GM18861 (cell line): Measurements from ENCODE around the gene NLK.

ENCODE experiments used
- ATAC-seq: cut with Tn5 transposase; IDR thresholded peaks from one replicate; pipeline ENCODE4 v1.9.1; 2021; ENCODE audit not compliant: unreplicated experiment

NLK gene

DNA sequence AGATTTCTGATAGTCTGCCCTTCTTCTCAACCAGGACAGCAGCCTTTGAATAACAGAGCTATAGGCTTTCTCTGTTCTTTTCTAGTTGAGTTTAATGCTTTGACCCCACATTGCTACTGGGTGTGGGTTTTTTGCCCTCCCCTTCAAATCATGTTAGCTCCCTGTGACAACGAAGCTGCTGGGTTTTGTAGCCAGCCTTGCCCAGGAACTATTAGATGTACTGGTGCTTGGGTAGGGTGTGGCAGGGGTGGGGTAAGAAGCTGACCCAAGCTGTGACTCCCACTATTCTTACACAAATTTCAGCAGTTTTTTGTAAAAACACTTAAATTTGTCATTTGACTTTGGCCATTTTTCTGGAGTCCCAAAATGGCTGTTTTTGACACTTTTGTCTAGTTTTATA lies 69.7 kb downstream of the NLK start:
- ATAC-seq: no peak

- ATAC-seq: no peak
Measured at GRCh38 chr17:28112606-28113005, 70.1 kb downstream of the NLK start.

GRCh38 chr17:28113269-28113668 lies 70.8 kb downstream of the NLK start:
- no peak for ATAC-seq

GRCh38 chr17:28115046-28115445 lies 72.6 kb downstream of the NLK start:
- ATAC-seq: no peak

DNA sequence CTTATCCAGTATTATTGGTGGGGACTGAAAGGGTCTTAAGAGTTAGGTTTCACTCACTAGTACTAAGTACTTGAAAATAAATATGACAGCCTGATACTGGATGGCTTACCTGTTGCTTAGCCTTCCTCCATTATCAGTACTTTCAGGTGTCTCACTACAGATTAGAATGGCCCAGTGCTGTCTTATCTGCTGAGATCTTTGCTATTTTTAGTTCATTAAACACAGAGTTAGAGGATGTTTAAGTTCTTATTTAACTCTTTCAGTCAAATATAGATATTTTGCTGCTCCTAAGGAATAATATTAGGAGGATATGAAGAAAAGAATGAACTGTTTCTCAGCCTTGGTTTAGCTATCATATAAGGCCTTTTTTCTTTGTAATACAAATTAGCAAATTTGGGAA lies 74.8 kb downstream of the NLK start:
- ATAC-seq: no peak

- ATAC-seq: no peak
Measured at GRCh38 chr17:28118362-28118761, 75.9 kb downstream of the NLK start.

- no peak for ATAC-seq
Measured at GRCh38 chr17:28119046-28119445, 76.6 kb downstream of the NLK start.

- no peak for ATAC-seq
Measured at GRCh38 chr17:28119560-28119959, 77.1 kb downstream of the NLK start.

DNA sequence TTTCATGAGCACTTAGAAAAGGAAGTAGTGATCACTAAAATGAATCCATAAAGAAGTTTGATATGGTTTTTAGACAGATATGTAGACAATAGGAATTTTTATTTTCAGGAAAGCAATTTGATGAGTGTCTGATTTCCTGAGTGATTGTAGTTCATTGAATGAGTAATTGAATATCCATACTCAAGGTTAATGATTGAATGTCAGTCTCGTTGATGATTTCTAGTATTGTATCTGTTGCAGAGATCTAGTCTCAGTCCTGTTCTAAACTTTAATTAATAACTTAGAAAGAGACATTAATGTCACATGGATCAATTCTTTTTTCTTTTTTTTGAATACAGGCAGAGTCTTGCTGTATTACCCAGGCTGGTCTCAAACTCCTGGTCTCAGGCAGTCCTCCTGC lies 78.3 kb downstream of the NLK start:
- ATAC-seq: no peak

GRCh38 chr17:28124962-28125361 lies 82.5 kb downstream of the NLK start:
- no peak for ATAC-seq

GRCh38 chr17:28125526-28126378 lies 83.3 kb downstream of the NLK start:
- no peak for ATAC-seq

GRCh38 chr17:28127196-28127595 lies 84.7 kb downstream of the NLK start:
- no peak for ATAC-seq

DNA sequence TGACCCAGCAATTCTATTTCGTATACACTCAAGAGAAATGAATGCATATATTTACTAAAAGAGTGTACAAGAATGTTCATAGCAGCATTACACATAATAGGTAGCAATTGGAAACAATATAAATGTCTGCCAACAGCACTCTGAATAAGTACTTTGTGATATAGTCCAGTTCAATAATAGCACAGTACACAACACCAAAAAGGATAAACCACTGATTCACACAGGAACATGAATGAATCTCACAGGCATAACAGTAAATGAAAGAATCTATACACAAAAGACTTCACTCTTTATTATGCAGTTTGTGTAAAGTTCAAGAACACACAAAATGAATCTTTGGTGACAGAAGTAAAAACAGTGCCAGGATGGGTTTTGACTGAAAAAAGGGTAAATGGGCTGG lies 86.3 kb downstream of the NLK start:
- no peak for ATAC-seq

DNA sequence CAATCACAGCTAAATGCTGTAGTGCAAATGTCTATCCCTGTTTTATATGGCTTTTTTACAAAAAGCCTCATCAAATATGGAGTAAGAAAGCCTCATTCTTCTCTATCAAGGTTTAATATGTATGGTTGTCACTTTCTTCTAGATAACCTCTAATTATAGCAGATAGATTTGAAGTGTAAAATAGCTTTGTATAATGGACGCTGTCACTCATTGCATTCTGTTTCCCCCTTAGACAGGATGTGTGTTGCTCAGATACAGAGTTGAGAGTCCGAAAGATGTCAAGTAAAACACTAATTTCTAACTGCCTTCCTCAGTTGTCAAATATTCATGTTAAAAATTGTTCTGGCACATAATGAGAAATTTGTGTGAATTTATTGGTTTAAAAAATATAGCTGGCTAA lies 88.0 kb downstream of the NLK start:
- no peak for ATAC-seq

- ATAC-seq: no peak
Measured at GRCh38 chr17:28131599-28131998, 89.1 kb downstream of the NLK start.

- no peak for ATAC-seq
Measured at GRCh38 chr17:28133562-28133970, 91.1 kb downstream of the NLK start.

DNA sequence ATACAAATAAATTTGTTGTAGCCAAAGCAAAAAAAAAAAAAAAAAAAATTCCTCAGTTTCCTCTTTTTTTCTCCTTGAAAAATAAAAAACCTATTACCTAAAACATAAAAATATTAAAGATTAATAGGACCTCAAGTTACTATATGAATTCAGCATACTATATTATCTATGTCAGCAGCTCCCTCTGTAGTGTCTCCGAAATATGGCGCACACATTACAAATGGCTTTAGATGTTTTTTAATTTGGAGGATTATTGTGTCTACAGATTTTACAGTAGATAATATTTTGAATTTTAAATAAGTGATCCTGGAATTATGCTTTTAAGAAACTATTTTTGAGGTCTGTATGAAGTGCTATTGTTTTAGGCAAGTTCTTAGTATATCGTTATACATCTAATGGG lies 94.4 kb downstream of the NLK start:
- no peak for ATAC-seq

DNA sequence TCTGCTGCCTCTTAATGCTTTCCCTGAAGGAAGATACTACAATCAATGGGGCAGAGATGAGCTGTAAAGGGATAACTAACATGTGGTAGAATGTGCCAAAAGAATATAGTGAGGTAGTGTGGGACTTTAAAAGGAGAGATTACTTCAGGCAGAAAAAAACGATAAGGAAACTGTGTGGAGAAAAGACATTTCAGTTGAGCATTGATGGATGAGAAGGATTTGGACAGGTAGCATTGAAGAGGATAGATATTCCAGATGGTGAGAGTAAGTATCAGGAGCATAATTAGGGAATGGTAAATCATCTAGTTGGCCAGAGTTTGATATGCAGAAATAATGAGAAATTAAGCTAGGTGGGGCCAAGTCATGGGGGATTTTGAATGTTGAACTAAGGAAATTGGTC lies 97.3 kb downstream of the NLK start:
- ATAC-seq: no peak

- ATAC-seq: no peak
Measured at GRCh38 chr17:28141313-28141712, 98.8 kb downstream of the NLK start.

GRCh38 chr17:28141773-28142172 lies 99.3 kb downstream of the NLK start:
- no peak for ATAC-seq

- ATAC-seq: no peak
Measured at GRCh38 chr17:28142305-28142704, 99.8 kb downstream of the NLK start.

DNA sequence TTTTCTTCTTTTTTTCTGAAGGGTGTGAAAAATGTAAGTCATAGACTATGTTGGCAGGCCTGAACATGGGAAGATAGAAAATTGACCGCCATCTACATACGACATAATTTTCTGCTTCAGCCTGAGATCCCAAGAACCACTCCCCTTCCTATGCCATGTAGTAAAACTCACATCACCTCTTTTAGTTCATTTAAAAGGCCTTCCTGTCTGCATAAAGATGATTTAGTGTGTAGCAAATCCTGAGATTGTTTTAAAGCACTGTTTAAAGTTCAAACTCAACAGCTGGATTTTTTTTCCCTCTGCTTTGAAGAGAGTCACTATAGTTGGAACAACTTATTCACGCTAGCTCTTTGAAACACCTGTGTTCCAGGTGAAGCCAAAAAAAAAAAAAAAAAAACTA lies 101.5 kb downstream of the NLK start:
- ATAC-seq: no peak

- ATAC-seq: no peak
Measured at GRCh38 chr17:28145348-28145747, 102.9 kb downstream of the NLK start.
